ENCODE data around the gene KRTAP5-10.
"Not testable (repeated sequence)": the region's sequence is repeated elsewhere in the genome, so short reads cannot be mapped to it uniquely, and the experiment has no call there.

The KRTAP5-10 gene

GRCh38 chr11:71542879-71543777 lies 22.2 kb upstream of the KRTAP5-10 start:
- no peak for DNase-seq (ENCODE audit: low read depth in 3 of 3)

GRCh38 chr11:71543866-71544265 lies 21.5 kb upstream of the KRTAP5-10 start:
- DNase-seq (ENCODE audit: low read depth in 3 of 3), result no peak

- DNase-seq (ENCODE audit: low read depth in 3 of 3), result no peak
Observed at GRCh38 chr11:71544525-71545214, 20.7 kb upstream of the KRTAP5-10 start.

- DNase-seq (ENCODE audit: low read depth in 3 of 3), result no peak
Observed at GRCh38 chr11:71545405-71545966, 19.9 kb upstream of the KRTAP5-10 start.

GRCh38 chr11:71548120-71548519 lies 17.2 kb upstream of the KRTAP5-10 start, which contains the start of gene KRTAP5-9:
KRTAP5-9 (plus strand) TSS chr11:71548420; CDS start chr11:71548658, 238 bp downstream.
- no peak for DNase-seq (ENCODE audit: low read depth in 3 of 3)

GRCh38 chr11:71548716-71549151 lies 16.6 kb upstream of the KRTAP5-10 start:
- no peak for DNase-seq (ENCODE audit: low read depth in 3 of 3)

GRCh38 chr11:71551711-71552110 lies 13.7 kb upstream of the KRTAP5-10 start:
- DNase-seq (ENCODE audit: low read depth in 3 of 3), result no peak

GRCh38 chr11:71554996-71555395 lies 10.4 kb upstream of the KRTAP5-10 start:
- no peak for DNase-seq (ENCODE audit: low read depth in 3 of 3)

- DNase-seq (ENCODE audit: low read depth in 3 of 3), result no peak
Observed at GRCh38 chr11:71555508-71555907, 9.9 kb upstream of the KRTAP5-10 start.

GRCh38 chr11:71556018-71556417 lies 9.3 kb upstream of the KRTAP5-10 start:
- DNase-seq (ENCODE audit: low read depth in 3 of 3), result no peak

GRCh38 chr11:71557257-71557656 lies 8.1 kb upstream of the KRTAP5-10 start:
- no peak for DNase-seq (ENCODE audit: low read depth in 3 of 3)

- no peak for DNase-seq (ENCODE audit: low read depth in 3 of 3)
Observed at GRCh38 chr11:71558996-71559395, 6.4 kb upstream of the KRTAP5-10 start.

- no peak for DNase-seq (ENCODE audit: low read depth in 3 of 3)
Observed at GRCh38 chr11:71562120-71562519, 3.2 kb upstream of the KRTAP5-10 start.

- no peak for DNase-seq (ENCODE audit: low read depth in 3 of 3)
Observed at GRCh38 chr11:71563406-71563805, 2.0 kb upstream of the KRTAP5-10 start.

GRCh38 chr11:71564430-71564829 lies 933 bp upstream of the KRTAP5-10 start:
- DNase-seq (ENCODE audit: low read depth in 3 of 3), result no peak

- no peak for DNase-seq (ENCODE audit: low read depth in 3 of 3)
Observed at GRCh38 chr11:71566081-71566620, 788 bp downstream of the KRTAP5-10 start.

GRCh38 chr11:71566626-71567599 lies 1.6 kb downstream of the KRTAP5-10 start:
- DNase-seq (ENCODE audit: low read depth in 3 of 3), result not testable (repeated sequence)

- DNase-seq (ENCODE audit: low read depth in 3 of 3), result not testable (repeated sequence)
Observed at GRCh38 chr11:71567633-71568032, 2.3 kb downstream of the KRTAP5-10 start.

GRCh38 chr11:71568704-71569349 lies 3.5 kb downstream of the KRTAP5-10 start:
- DNase-seq (ENCODE audit: low read depth in 3 of 3), result no peak

- DNase-seq (ENCODE audit: low read depth in 3 of 3), result not testable (repeated sequence)
Observed at GRCh38 chr11:71571101-71571850, 5.9 kb downstream of the KRTAP5-10 start.
